Activated naive CD4-positive, alpha-beta T cell treated with anti-CD3 and anti-CD28 coated beads for 36 hours (primary cell): ENCODE measurements around the gene PSAT1. TPM values are rescaled to one million over a fixed set of nuclear protein-coding genes. Genes with fewer than 3 reads are reported as not detected.
"Not testable (repeated sequence)": the region's sequence is repeated elsewhere in the genome, so short reads cannot be mapped to it uniquely, and the experiment has no call there.

Experiments
- CTCF ChIA-PET: fragments of 350-600 bp; sonication (Branson Sonifier 250); formaldehyde crosslinking; loops from one replicate; lab custom pipeline; 2021; ENCODE audit warnings: antibody characterized with exemption; lab: Charles Lee
- DNase-seq: peaks from one replicate; pipeline ENCODE4 v3.0.0-alpha.2; 2020
- H3K27ac Mint-ChIP-seq: one replicate; pipeline ENCODE4 v1.8.0; 2021; ENCODE audit warnings: mild to moderate bottlenecking, mixed read lengths
- H3K27me3 Mint-ChIP-seq: one replicate; pipeline ENCODE4 v1.8.0; 2021; ENCODE audit warnings: low read depth, mixed read lengths
- H3K36me3 Mint-ChIP-seq: one replicate; pipeline ENCODE4 v1.8.0; 2021; ENCODE audit warnings: low read depth, mixed read lengths
- H3K4me1 Mint-ChIP-seq: one replicate; pipeline ENCODE4 v1.8.0; 2021; ENCODE audit warnings: low read depth, mixed read lengths
- H3K4me3 Mint-ChIP-seq: one replicate; pipeline ENCODE4 v1.8.0; 2021; ENCODE audit warnings: mild to moderate bottlenecking, moderate library complexity, mixed read lengths
- H3K9me3 Mint-ChIP-seq: one replicate; pipeline ENCODE4 v1.8.0; 2021; ENCODE audit warnings: mixed read lengths
- intact Hi-C: fragments of 100-400 bp; cut with micrococcal nuclease; formaldehyde crosslinking; loops from one replicate; pipeline ENCODE4 v1.15.1; 2023
- total RNA-seq, 2 experiments: library from RNA; stranded (reverse); gene quantifications; one replicate each; pipeline ENCODE4 v1.2.3, GENCODE V29; 2021

The PSAT1 gene
- total RNA-seq, 2 experiments from 2014 or later, result 235 to 240 TPM

GRCh38 chr9:78278801-78279200 lies 18.1 kb upstream of the PSAT1 start:
- Mint-ChIP-seq H3K27me3 (no peaks in the 10 kb centered on the region), H3K4me3 (no peak overlapping the region), H3K9me3 (no peaks in the 10 kb centered on the region), H3K27ac (no peak overlapping the region), H3K4me1 (peaks cover 11% of the 10 kb centered on the region), H3K36me3 (no peaks in the 10 kb centered on the region)
- DNase-seq, result no peak
- intact Hi-C loops, result no loop called here
- CTCF ChIA-PET, result interaction anchor here (0.7 to 1.1 kb wide), 2 partner anchors 28 to 102 kb away, joined by 3 to 4 read pairs; no protein-coding TSS in a partner anchor

- H3K27me3 Mint-ChIP-seq, result no peaks in the 10 kb centered on the region
- CTCF ChIA-PET, result no interaction called here
- H3K4me1 Mint-ChIP-seq, result peaks cover 11% of the 10 kb centered on the region
- peaks cover 1% of the 10 kb centered on the region for H3K36me3 Mint-ChIP-seq
- intact Hi-C loops, result no loop called here
- no peak overlapping the region for H3K4me3 Mint-ChIP-seq
- no peak for DNase-seq
- H3K9me3 Mint-ChIP-seq, result no peaks in the 10 kb centered on the region
- H3K27ac Mint-ChIP-seq, result no peak overlapping the region
These were observed 15.8 kb upstream of the PSAT1 start for GRCh38 chr9:78280982-78281668.

GRCh38 chr9:78284181-78284580 lies 12.7 kb upstream of the PSAT1 start:
- H3K4me1 Mint-ChIP-seq, H3K27ac Mint-ChIP-seq, intact Hi-C loops, CTCF ChIA-PET, DNase-seq, H3K27me3 Mint-ChIP-seq, H3K4me3 Mint-ChIP-seq, H3K9me3 Mint-ChIP-seq, H3K36me3 Mint-ChIP-seq: not testable (repeated sequence)

GRCh38 chr9:78286125-78286524 lies 10.8 kb upstream of the PSAT1 start:
- CTCF ChIA-PET, result no interaction called here
- intact Hi-C loops, result no loop called here
- H3K9me3 Mint-ChIP-seq, result no peaks in the 10 kb centered on the region
- H3K27me3 Mint-ChIP-seq, result peaks cover 2% of the 10 kb centered on the region
- no peaks in the 10 kb centered on the region for H3K4me1 Mint-ChIP-seq
- H3K4me3 Mint-ChIP-seq, result no peak overlapping the region
- peaks cover 1% of the 10 kb centered on the region for H3K36me3 Mint-ChIP-seq
- no peak for DNase-seq
- H3K27ac Mint-ChIP-seq, result no peak overlapping the region

GRCh38 chr9:78286946-78287388 lies 10.0 kb upstream of the PSAT1 start:
- H3K27me3 Mint-ChIP-seq, result peaks cover 2% of the 10 kb centered on the region
- no peak overlapping the region for H3K4me3 Mint-ChIP-seq
- DNase-seq, result no peak
- H3K27ac Mint-ChIP-seq, result no peak overlapping the region
- CTCF ChIA-PET, result no interaction called here
- intact Hi-C loops, result no loop called here
- no peaks in the 10 kb centered on the region for H3K4me1 Mint-ChIP-seq
- H3K9me3 Mint-ChIP-seq, result no peaks in the 10 kb centered on the region
- peaks cover 1% of the 10 kb centered on the region for H3K36me3 Mint-ChIP-seq

- CTCF ChIA-PET, result no interaction called here
- intact Hi-C loops, result no loop called here
- Mint-ChIP-seq H3K36me3 (peaks cover 1% of the 10 kb centered on the region), H3K4me1 (peaks cover 8% of the 10 kb centered on the region), H3K27ac (no peak overlapping the region), H3K9me3 (no peaks in the 10 kb centered on the region), H3K4me3 (no peak overlapping the region), H3K27me3 (peaks cover 2% of the 10 kb centered on the region)
- no peak for DNase-seq
These were observed 8.6 kb upstream of the PSAT1 start for GRCh38 chr9:78288214-78288892.

GRCh38 chr9:78289474-78289873 lies 7.5 kb upstream of the PSAT1 start:
- H3K36me3 Mint-ChIP-seq, result no peaks in the 10 kb centered on the region
- intact Hi-C loops, result no loop called here
- CTCF ChIA-PET, result no interaction called here
- no peak for DNase-seq
- peaks cover 2% of the 10 kb centered on the region for H3K27me3 Mint-ChIP-seq
- H3K9me3 Mint-ChIP-seq, result no peaks in the 10 kb centered on the region
- no peak overlapping the region for H3K27ac Mint-ChIP-seq
- peaks cover 10% of the 10 kb centered on the region for H3K4me1 Mint-ChIP-seq
- no peak overlapping the region for H3K4me3 Mint-ChIP-seq

- CTCF ChIA-PET, result interaction anchor here (0.6 kb wide), 1 partner anchor 71 kb away, joined by 3 read pairs; no protein-coding TSS in a partner anchor
- intact Hi-C loops, result loop anchor here (10.0 kb wide), 1 partner anchor 817 kb away; no protein-coding TSS in a partner anchor
- Mint-ChIP-seq H3K27ac (no peak overlapping the region), H3K4me3 (no peak overlapping the region), H3K36me3 (no peaks in the 10 kb centered on the region), H3K27me3 (peaks cover 2% of the 10 kb centered on the region), H3K9me3 (no peaks in the 10 kb centered on the region), H3K4me1 (peaks cover 20% of the 10 kb centered on the region)
- DNase-seq, result no peak
These were observed 5.5 kb upstream of the PSAT1 start for GRCh38 chr9:78291240-78291925.

- Mint-ChIP-seq H3K27ac (no peak overlapping the region), H3K9me3 (no peaks in the 10 kb centered on the region), H3K27me3 (no peaks in the 10 kb centered on the region), H3K4me1 (peaks cover 23% of the 10 kb centered on the region), H3K4me3 (no peak overlapping the region), H3K36me3 (no peaks in the 10 kb centered on the region)
- CTCF ChIA-PET, result interaction anchor here (0.6 kb wide), 1 partner anchor 564 kb away, joined by 3 read pairs; no protein-coding TSS in a partner anchor
- no peak for DNase-seq
- intact Hi-C loops, result loop anchor here (10.0 kb wide), 1 partner anchor 817 kb away; no protein-coding TSS in a partner anchor
These were observed 4.9 kb upstream of the PSAT1 start for GRCh38 chr9:78292026-78292425.

- intact Hi-C loops, result loop anchor here (10.0 kb wide), 1 partner anchor 818 kb away; no protein-coding TSS in a partner anchor
- H3K9me3 Mint-ChIP-seq, result no peaks in the 10 kb centered on the region
- H3K36me3 Mint-ChIP-seq, result peaks cover 5% of the 10 kb centered on the region
- H3K27me3 Mint-ChIP-seq, result no peaks in the 10 kb centered on the region
- DNase-seq, result peak; percentile 50
- no peak overlapping the region for H3K27ac Mint-ChIP-seq
- peaks cover 23% of the 10 kb centered on the region for H3K4me1 Mint-ChIP-seq
- CTCF ChIA-PET, result interaction anchor here (0.6 to 0.7 kb wide), 3 partner anchors 77 to 565 kb away, joined by 3 read pairs; no protein-coding TSS in a partner anchor
- H3K4me3 Mint-ChIP-seq, result peak overlapping the region; percentile 33
These were observed 4.0 kb upstream of the PSAT1 start for GRCh38 chr9:78292716-78293497.

GRCh38 chr9:78294290-78295176 lies 2.4 kb upstream of the PSAT1 start:
- Mint-ChIP-seq H3K36me3 (peaks cover 13% of the 10 kb centered on the region), H3K9me3 (no peaks in the 10 kb centered on the region), H3K27ac (no peak overlapping the region), H3K4me3 (no peak overlapping the region), H3K27me3 (no peaks in the 10 kb centered on the region), H3K4me1 (peaks cover 27% of the 10 kb centered on the region)
- CTCF ChIA-PET, result interaction anchor here (1.4 kb wide), 1 partner anchor 58 kb away, joined by 4 read pairs; the partner anchor contains the start of gene CEP78
- DNase-seq, result no peak
- intact Hi-C loops, result loop anchor here (5.0 to 10.0 kb wide), 3 partner anchors 162 to 820 kb away; no protein-coding TSS in a partner anchor
